ENCODE measurements around the gene SPRR1A. TPM values are rescaled to one million over a fixed set of nuclear protein-coding genes. Genes with fewer than 3 reads are reported as not detected.

Gene SPRR1A
- total and polyA plus RNA-seq, 2 of the 13 experiments (the other 11 are each of a cell fraction or from before 2014, with no cell fraction given), result not detected

- H3K4me2 ChIP-seq (ENCODE audit: low read depth, low read length), result no peak within 1 kb of the TSS
- ATAC-seq (no peak), FAIRE-seq (no peak), DNase-seq (ENCODE audit: low spot score) (no peak)
- no TSS peak for BruUV-seq (replicated peaks)
- no peak within 1 kb of the TSS for H3K4me3 ChIP-seq (replicated peaks in 1 of 3; ENCODE audit: insufficient read depth in 1 of 3, low read depth in 2 of 3, low read length in 3 of 3)
- no peaks in the 10 kb centered on the region for H4K20me1 ChIP-seq (ENCODE audit: insufficient read depth, low read length)
- H2AFZ ChIP-seq (ENCODE audit: low read length), result no peak within 1 kb of the TSS
- H3K9me3 ChIP-seq (ENCODE audit: low read length), result no peaks in the 10 kb centered on the region
- ChIA-PET POLR2A (no interaction called here), CTCF (ENCODE audit: low intra/inter-chr PET ratio, low total read pairs) (no interaction called here)
- in situ Hi-C loops (cut with HindIII; ENCODE audit: extremely low pct_ligation_motif_present, low pct_unique_long_range_greater_than_20kb), result no loop called here
- TF ChIP-seq ZNF569 (CRISPR knock-in tag; IDR thresholded peaks at IDR 0.05; ENCODE audit: borderline replicate concordance), result no peak
- TF ChIP-seq ZNF572 (CRISPR knock-in tag; IDR thresholded peaks at IDR 0.05), result no peak
- TF ChIP-seq ZNF616 (CRISPR knock-in tag; IDR thresholded peaks at IDR 0.05; ENCODE audit: low read depth), result no peak
- TF ChIP-seq KDM2A (CRISPR knock-in tag; IDR thresholded peaks at IDR 0.05; ENCODE audit: borderline replicate concordance, low read depth), result no peak
- TF ChIP-seq ZNF468 (CRISPR knock-in tag; IDR thresholded peaks at IDR 0.05), result no peak
- H3K9ac ChIP-seq (ENCODE audit: insufficient read depth, low read depth, low read length), result no peak within 1 kb of the TSS
- H3K79me2 ChIP-seq (ENCODE audit: insufficient read depth, low read length), result no peaks in the 10 kb centered on the region
- no peak within 1 kb of the TSS for H3K27ac ChIP-seq (ENCODE audit: extremely low read length, insufficient read depth, low read length)
- H3K27me3 ChIP-seq (ENCODE audit: control insufficient read depth in 1 of 2, insufficient read depth in 2 of 2, low read length in 2 of 2), result no peaks in the 10 kb centered on the region
- H3K36me3 ChIP-seq (replicated peaks in 1 of 2; ENCODE audit: control insufficient read depth in 1 of 2, insufficient read depth in 2 of 2, low read length in 2 of 2), result no peaks in the 10 kb centered on the region
- no peaks in the 10 kb centered on the region for H3K4me1 ChIP-seq (ENCODE audit: insufficient read depth, low read length)
- intact Hi-C loops (cut with micrococcal nuclease; ENCODE audit: unreplicated experiment), result no loop called here
These were observed 47.0 kb downstream of the SPRR1A start, which contains the start of gene SPRR1B for GRCh38 chr1:153030895-153031294. SPRR1B (plus strand) TSS chr1:153031203; CDS start chr1:153032346, 1,143 bp downstream.

- Histone ChIP-seq H3K4me3 (replicated peaks in 1 of 3; ENCODE audit: insufficient read depth in 1 of 3, low read depth in 2 of 3, low read length in 3 of 3) (no peak overlapping the region), H4K20me1 (ENCODE audit: insufficient read depth, low read length) (no peaks in the 10 kb centered on the region), H2AFZ (ENCODE audit: low read length) (no peak overlapping the region), H3K9me3 (ENCODE audit: low read length) (no peaks in the 10 kb centered on the region), H3K4me1 (ENCODE audit: insufficient read depth, low read length) (no peaks in the 10 kb centered on the region), H3K27ac (ENCODE audit: extremely low read length, insufficient read depth, low read length) (no peak overlapping the region), H3K9ac (ENCODE audit: insufficient read depth, low read depth, low read length) (no peak overlapping the region), H3K79me2 (ENCODE audit: insufficient read depth, low read length) (no peaks in the 10 kb centered on the region), H3K4me2 (ENCODE audit: low read depth, low read length) (no peak overlapping the region), H3K27me3 (ENCODE audit: control insufficient read depth in 1 of 2, insufficient read depth in 2 of 2, low read length in 2 of 2) (no peaks in the 10 kb centered on the region), H3K36me3 (replicated peaks in 1 of 2; ENCODE audit: control insufficient read depth in 1 of 2, insufficient read depth in 2 of 2, low read length in 2 of 2) (no peaks in the 10 kb centered on the region)
- FAIRE-seq, result no peak
- in situ Hi-C loops (cut with HindIII; ENCODE audit: extremely low pct_ligation_motif_present, low pct_unique_long_range_greater_than_20kb), result no loop called here
- intact Hi-C loops (cut with micrococcal nuclease; ENCODE audit: unreplicated experiment), result no loop called here
- no peak for ATAC-seq
- no TSS peak for BruUV-seq (replicated peaks)
- CTCF ChIA-PET (ENCODE audit: low intra/inter-chr PET ratio, low total read pairs), result no interaction called here
- POLR2A ChIA-PET, result no interaction called here
- no peak for DNase-seq (ENCODE audit: low spot score)
- TF ChIP-seq JUND (CRISPR knock-in tag; IDR thresholded peaks at IDR 0.05) (no peak), ZNF260 (CRISPR knock-in tag; IDR thresholded peaks at IDR 0.05; ENCODE audit: borderline replicate concordance, low read depth) (no peak), ZNF570 (CRISPR knock-in tag; IDR thresholded peaks at IDR 0.05; ENCODE audit: borderline replicate concordance) (no peak), EZH2 (conservative IDR thresholded peaks at IDR 0.05; ENCODE audit: low read depth, low read length) (no peak), ZNF780A (CRISPR knock-in tag; IDR thresholded peaks at IDR 0.05) (no peak), ZNF501 (CRISPR knock-in tag; IDR thresholded peaks at IDR 0.05) (no peak), ZNF83 (CRISPR knock-in tag; IDR thresholded peaks at IDR 0.05; ENCODE audit: borderline replicate concordance) (no peak), ZNF207 (IDR thresholded peaks at IDR 0.05; ENCODE audit: borderline replicate concordance) (no peak), PTBP1 (IDR thresholded peaks at IDR 0.05; ENCODE audit: low read depth, low read length, poor library complexity, severe bottlenecking) (no peak)
- TF ChIP-seq, protein P1, sequence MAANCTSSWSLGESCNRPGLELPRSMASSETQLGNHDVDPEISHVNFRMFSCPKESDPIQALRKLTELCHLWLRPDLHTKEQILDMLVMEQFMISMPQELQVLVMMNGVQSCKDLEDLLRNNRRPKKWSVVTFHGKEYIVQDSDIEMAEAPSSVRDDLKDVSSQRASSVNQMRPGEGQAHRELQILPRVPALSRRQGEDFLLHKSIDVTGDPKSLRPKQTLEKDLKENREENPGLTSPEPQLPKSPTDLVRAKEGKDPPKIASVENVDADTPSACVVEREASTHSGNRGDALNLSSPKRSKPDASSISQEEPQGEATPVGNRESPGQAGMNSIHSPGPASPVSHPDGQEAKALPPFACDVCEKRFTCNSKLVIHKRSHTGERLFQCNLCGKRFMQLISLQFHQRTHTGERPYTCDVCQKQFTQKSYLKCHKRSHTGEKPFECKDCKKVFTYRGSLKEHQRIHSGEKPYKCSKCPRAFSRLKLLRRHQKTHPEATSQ (CRISPR knock-in tag; IDR thresholded peaks at IDR 0.05; ENCODE audit: borderline replicate concordance), result no peak
- TF ChIP-seq, protein P2, sequence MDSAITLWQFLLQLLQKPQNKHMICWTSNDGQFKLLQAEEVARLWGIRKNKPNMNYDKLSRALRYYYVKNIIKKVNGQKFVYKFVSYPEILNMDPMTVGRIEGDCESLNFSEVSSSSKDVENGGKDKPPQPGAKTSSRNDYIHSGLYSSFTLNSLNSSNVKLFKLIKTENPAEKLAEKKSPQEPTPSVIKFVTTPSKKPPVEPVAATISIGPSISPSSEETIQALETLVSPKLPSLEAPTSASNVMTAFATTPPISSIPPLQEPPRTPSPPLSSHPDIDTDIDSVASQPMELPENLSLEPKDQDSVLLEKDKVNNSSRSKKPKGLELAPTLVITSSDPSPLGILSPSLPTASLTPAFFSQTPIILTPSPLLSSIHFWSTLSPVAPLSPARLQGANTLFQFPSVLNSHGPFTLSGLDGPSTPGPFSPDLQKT (CRISPR knock-in tag; IDR thresholded peaks at IDR 0.05; ENCODE audit: borderline replicate concordance), result no peak
These were observed 48.2 kb downstream of the SPRR1A start for GRCh38 chr1:153032073-153032472.

Data from HepG2 (cell line).